Pulmonary artery endothelial cell (primary cell): ENCODE measurements around the gene GCHFR. TPM values are rescaled to one million over a fixed set of nuclear protein-coding genes. Genes with fewer than 3 reads are reported as not detected.

Experiments used
- DNase-seq: peaks from one replicate; pipeline ENCODE4 v3.0.0-alpha.2; 2011; ENCODE audit warnings: low read depth, low spot score
- total RNA-seq: library from RNA; depleted of rRNA; stranded (reverse); fragments of >200 nt; gene quantifications from 2 replicates; pipeline ENCODE4 v1.2.3, GENCODE V29; 2014

GCHFR gene
- total RNA-seq, 1 donor from 2014 or later = 12.9 TPM

- no peak for DNase-seq
These were observed 12.1 kb downstream of the GCHFR start for GRCh38 chr15:40775740-40776536.

DNA sequence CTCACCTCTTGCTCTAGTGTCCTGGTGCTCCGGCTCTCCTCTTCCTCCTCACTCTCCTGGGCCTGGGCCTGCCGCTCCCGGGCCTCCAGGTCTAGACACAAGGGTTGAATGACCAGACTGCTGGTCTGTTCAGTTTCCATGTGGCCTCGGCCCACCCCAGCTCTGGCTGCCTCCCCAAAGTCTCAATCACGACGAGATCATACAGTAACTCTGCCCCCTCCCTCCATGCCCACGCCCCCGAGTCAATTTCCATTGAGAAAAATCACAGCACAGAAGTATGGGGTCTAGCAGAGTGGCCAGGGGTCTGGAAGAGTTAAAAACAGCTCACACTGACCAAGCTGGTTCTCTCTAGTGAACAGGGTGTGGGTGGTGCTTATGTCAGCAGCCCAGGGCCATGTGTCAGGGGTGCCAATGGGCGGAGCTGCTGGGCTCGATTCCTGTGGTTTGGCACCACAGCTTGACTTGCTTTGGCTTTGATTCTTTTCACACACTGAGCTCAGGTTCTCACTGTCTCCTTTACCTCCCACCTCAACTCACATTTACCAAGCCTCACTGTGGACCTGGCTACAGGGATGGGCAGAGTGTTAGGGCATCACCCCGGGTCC lies 12.8 kb downstream of the GCHFR start:
- DNase-seq = no peak

- DNase-seq = no peak
These were observed 18.9 kb downstream of the GCHFR start for GRCh38 chr15:40782609-40783227.

DNA sequence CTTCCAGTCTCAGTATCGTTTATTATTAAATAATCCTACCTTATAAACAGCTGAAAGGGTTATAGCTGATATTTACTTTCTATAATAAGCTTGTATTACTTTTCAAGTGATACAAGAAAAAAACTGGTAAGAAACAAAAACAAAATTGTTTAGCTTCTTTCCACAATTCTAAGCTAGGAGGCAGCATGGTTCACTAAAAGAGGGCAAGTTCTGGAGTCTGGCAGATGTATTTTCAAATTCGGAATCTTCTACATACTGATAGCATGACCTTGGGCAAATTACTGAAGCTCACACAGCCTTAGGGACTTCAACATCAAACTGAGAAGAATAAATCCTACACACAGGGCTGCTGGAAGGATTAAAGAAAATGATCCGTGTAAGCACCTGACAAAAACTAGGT lies 21.3 kb downstream of the GCHFR start:
- DNase-seq = no peak

- no peak for DNase-seq
These were observed 21.9 kb downstream of the GCHFR start for GRCh38 chr15:40785814-40786213.

DNA sequence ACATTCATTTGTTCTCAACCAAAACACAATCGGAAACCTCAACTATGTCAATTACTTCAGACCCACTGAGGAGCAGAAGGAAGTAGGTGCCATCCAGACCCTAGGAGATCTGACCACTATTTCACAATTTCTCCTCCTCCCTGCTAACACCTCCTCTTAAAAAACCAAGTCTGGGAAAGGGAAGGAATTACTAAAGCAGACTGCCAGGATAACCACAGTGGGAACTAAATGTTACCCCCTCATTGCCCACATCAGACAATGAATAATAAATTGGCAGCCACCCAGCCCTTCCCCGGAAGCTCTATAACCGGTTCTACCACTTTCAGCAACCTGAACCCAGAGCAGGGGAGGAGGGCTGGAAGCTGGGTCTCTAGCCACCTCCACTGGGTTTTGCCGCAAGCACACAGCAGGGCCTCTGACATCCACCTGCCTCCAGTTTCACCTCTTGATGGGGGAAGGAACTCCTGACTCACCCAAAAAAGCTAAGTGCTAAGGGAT lies 23.5 kb downstream of the GCHFR start:
- no peak for DNase-seq

DNA sequence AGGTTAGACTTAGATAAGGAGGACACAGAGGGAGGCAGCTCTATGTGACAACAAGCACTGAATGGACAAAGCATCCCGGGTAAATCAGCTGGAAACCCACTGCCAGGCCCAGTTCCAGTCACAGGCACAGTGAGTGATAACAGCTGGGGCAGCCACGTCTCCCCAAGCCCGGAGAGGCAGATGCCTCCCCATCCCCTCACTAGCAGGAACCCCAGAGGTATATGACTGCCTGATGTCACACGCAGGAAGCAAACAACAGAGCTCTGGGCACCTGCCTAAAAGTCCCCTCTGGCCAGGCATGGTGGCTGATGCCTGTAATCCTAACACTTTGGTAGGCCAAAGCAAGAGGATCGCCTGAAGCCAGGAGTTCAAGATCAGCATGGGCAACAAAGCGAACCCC lies 24.1 kb downstream of the GCHFR start:
- no peak for DNase-seq

DNA sequence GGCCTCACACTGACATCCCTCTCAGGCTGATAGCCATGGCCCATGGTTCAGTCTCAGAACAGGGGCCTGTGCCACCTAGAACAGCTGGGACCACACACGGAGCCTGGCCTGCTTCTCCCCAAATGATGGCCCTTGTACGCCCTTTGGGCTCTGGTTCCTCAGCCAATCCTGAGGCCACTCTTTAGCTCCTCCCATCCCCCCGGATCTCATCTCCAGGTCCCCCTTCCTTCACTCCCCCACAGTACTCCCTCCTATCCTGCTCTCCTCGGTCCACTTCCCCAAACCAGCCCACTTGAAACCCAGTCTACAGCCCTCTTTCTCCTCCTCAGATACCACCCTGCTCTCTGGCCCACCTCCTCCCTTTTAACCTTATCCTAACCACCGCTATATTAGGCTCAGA lies 25.3 kb downstream of the GCHFR start:
- no peak for DNase-seq

DNA sequence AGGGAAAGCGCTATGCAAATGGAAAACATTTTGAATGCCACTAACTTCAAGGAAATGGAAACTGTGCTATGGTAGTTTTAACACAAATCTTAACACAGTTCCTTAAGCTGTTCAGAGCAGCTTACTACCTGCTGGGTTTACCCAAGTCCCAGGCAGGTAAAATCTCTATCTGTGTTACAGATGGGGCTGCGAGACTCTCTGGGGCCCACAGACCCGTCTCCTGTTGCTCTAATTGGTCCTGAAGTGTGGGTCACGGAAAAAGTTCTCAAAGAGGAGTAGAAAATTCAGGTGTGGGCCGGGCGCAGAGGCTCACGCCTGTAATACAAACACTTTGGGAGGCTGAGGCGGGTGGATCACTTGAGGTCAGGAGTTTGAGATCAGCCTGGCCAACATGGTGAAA lies 26.1 kb downstream of the GCHFR start:
- DNase-seq = no peak

DNA sequence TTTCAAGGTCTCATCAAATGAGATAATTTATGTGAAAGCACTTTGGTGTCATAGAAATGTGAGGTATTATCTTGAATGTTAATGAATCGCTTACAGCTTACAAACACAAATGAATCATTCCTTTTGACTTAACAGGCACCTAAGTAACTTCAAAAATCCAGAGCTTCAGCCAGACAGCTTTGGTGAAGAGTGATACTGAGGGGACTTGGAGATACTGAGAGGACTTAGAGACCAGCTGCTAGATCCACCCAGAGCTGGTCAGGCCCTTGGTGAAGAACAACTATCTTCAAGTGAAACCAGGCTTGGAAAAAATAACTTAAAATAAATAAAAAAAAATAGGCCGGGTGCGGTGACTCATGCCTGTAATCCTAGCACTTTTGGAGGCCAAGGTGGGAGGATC lies 26.9 kb downstream of the GCHFR start:
- no peak for DNase-seq

DNA sequence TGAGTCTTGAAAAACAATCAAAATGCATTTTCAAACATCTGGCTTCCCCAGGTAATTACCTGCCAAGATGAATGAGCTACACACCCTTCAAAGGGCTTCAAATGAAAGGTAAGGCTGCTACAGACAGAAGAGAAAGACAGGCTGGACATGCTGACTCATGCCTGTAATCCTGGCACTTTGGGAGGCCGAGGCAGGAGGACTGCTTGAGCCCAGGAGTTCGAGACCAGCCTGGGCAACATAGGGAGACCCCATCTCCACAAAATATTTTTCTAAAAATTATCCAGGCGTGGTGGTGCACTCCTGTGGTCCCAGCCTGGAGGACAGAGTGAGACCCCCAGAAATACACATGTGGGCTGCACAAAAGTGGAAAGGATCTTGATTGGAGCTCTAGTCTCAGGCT lies 28.5 kb downstream of the GCHFR start:
- no peak for DNase-seq

DNA sequence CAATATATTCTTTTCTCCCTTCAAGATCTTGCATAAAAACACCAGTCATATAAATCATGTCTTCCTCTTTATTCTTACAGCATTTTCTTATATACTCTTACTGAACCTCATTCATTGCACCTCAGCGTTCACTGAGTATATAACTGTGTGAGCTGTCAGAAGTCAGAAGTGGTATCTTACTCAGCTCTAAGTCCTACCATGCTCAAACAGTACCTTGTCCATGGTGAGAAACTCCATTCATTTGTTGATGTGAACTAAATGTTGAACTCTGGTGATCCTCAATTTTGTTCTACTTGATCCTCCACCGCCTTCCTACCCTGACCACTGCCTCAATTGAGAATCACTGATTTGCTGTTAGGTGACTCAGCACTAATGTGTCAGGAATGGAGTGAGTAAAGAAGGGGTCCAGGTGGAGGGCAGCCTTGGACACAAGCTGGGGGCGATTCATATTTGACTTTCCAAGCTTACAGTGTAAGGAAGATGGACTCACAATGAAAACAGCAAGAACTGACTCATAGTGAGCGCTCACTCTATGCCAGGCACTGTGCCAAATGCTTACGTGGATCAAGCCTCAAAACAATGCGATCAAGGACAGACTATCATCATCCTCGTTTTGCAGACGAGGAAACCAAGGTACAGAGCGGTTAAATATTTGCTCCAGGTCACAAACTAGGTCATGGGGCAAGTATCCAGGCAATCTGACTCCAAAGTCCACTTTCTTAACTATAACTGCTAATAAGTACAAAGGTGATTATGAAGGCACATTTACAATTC lies 29.5 kb downstream of the GCHFR start:
- peak; percentile 92 for DNase-seq

DNA sequence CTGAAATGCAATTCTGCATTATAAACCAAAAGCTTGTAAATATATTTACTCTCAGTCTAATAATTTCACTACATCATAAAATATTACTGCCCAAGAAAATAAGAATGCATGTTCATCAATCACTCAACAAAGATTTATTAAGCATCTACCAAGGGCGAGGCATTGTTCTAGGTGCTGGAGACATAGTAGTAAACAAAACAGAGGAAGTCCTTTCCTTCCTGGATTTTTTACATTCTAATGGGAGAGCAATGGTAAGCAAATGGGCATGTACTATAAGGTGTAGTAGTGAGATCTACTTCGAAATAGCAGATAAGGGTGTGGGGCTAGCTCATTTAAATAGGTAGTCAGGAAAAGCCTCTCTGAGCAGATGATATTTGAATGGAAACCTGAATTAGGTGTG lies 32.2 kb downstream of the GCHFR start:
- DNase-seq = no peak

DNA sequence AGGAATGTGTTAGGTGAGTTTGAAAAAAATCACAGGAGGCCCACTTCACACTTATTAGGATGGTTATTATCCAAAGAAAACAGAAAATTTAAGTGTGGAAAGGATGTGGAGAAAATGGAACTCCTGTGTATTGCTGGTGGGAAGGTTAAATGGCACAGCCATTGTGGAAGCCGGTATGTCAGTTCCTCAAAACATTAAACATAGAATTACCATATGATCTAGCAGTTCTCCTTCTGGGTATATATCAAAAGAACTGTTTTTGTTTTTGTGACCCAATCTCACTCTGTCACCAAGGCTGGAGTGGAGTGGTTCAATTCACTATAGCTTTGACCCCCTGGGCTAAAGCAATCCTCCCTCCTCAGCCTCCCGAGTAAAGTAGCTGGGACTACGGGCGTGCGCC lies 32.6 kb downstream of the GCHFR start:
- no peak for DNase-seq

DNA sequence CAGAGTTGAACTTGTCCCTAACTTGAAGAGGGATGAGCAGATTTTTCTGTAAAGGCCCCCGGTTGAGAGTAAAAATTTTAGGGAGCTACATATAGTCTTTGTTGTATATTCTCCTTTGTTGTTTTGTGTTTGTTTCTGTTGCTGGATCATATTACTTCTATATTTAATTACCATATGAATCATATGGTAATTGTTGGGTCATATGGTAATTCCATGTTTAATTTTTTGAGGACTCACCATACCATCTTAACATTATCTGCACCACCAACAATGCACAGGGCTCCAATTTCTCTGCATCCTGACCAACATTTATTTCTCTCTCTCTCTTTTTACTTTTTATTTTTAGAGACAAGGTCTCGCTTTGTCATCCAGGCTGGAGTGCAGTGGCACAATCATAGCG lies 35.7 kb downstream of the GCHFR start:
- DNase-seq = no peak

DNA sequence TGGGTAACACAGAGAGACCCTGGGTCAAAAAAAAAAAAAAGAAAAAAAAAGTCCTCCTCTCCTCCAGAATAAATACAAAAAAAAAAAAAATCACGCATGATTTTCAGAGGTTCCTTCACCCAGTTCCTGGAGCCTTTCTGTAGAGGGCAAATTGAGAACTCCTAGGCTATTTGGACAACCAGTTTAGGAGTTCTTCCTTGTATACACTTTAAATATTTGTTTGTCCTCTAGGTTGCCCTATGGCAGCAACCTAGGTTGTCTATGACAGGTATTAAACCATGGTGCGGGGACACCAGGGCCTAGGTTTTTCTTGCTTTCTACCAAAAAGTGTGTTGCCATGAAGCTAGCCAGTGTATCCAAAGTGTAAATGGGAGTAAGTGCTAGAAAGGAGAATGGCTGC lies 39.2 kb downstream of the GCHFR start:
- no peak for DNase-seq

- DNase-seq = no peak
These were observed 39.8 kb downstream of the GCHFR start for GRCh38 chr15:40803688-40804087.

GRCh38 chr15:40806672-40807027 lies 42.8 kb downstream of the GCHFR start:
- no peak for DNase-seq

DNA sequence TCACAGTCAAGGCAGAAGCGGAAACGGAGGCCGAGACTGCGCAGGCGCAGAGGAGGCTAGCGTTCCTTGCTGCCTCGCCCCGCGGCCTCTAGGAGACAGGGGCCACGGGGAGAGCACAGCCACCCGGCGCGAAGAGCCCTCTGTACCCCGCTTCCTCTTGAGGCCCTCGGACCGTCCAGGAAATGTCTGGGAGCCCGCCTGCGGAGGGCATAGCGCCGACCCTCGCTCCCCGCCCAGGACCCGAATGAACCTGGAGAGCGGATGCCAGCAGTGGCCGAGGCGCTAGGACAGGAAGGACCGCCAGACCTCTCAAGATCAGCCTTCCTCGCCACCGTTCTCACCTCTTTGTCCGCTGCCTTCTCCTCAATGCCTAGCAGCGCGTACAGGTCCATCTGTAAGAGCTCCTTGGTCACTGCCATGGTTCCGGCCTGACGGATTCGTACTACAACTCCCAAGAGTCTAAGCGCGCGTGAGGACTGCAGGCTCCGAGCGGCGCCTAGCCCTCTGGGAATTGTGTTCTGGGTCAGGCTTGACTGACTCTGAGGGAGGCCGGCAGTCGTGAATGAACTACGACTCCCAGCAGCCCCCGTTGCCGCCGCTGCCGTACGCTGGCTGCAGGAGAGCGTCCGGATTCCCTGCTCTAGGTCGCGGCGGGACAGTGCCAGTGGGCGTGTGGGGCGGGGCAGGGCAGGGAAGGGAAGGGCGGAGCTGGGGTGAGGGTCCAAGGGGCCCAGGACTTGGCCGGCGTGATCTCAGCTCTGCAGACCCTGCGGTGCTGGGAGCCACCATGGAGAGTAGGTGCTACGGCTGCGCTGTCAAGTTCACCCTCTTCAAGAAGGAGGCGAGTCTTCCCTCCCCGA lies 43.4 kb downstream of the GCHFR start, which contains the start of the genes DNAJC17 and ZFYVE19:
Gene DNAJC17, minus strand, starts transcription at position 446 of the 860 bp plus-strand sequence. Its CDS starts 27 bp downstream, at position 419.
Gene ZFYVE19, plus strand, starts transcription at position 62 of the 860 bp plus-strand sequence. Its CDS starts 501 bp downstream, at position 563.
- DNase-seq = peak; percentile 92

GRCh38 chr15:40807888-40808461 lies 44.1 kb downstream of the GCHFR start:
- DNase-seq = no peak
